T-helper 9 cell (primary cell): Measurements from ENCODE around the gene SRP9.

ENCODE experiments used
- DNase-seq: peaks from one replicate; pipeline ENCODE4 v3.0.0-alpha.2; 2020
- total RNA-seq, 2 donors: gene quantifications; one replicate each; lab custom pipeline; 2026; lab: John Stamatoyannopoulos, UW

Gene SRP9, protein sequence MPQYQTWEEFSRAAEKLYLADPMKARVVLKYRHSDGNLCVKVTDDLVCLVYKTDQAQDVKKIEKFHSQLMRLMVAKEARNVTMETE
- total RNA-seq = 40.3 to 125 reads per million in 2 donors

DNA sequence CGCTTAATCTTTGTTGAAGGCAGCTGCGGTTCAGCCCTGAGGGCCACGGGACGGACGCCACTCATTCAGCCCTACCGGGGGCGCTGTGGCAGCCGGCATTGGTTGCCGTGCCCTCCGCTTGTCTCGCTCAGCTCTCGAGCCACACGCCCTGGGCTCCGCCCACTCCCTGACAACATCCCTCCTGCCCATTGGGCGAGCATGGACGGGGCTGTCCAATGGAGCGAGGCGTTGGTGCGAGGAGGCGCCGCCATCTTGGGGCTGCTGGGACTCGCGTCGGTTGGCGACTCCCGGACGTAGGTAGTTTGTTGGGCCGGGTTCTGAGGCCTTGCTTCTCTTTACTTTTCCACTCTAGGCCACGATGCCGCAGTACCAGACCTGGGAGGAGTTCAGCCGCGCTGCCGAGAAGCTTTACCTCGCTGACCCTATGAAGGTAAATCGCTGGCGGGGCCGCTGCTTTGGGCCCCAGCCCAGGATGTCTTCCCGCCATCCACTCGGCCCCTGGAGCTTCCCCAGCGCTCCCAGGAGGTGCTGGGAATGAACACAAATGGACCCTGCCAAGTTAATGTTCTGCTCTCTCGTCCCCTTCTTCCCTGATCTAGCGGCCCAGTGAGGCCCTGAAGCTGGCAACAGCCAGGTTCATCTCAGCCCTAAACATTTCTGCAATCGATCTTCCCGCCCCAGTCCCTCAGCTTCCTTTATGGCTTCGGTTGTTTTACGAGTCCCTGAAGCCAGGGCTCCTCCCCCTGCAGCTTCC is at the start of gene SRP9:
Gene SRP9 (plus strand): TSS at position 244 of the 754 bp plus-strand sequence. CDS start 115 bp downstream, at position 359.
- DNase-seq = peak; percentile 97

DNA sequence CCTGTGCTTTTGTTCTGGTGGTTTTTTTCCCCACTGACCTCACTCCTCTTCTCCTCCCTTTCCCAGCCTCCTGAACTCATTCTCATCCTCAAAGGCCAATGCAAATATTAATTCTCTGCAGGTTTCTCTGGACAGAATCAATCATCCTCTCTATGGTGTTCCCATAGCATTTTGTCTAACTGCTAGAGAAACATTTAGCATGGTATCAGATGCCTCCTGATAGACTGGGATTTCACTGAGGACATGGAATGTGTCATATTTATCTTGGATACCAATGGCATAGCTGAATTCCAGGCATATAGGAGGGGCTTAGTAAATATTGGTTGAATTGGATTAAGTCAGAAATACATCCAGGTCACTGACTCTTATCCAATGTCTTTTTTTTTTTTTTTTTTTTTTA is 46.1 kb upstream of the SRP9 start:
- no peak for DNase-seq

DNA sequence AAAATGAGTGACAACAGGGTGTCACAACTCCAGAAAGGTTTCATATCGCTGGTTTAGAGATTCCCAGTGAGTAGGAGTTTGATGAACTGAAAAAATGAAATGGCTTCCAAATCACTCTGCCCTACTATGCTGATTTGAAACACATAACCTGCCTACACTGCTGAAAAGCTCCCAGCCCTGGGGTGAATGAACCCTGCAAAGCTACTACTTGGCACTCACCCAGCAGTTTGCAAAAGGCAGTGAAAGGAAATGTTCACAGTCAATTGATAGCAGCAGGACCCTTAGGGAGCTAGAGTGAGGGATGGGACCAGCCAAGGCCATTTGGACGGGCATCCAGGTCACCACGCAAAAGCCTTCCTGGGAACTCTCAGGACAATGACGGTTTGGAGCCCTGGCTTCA is 44.4 kb upstream of the SRP9 start:
- no peak for DNase-seq

DNA sequence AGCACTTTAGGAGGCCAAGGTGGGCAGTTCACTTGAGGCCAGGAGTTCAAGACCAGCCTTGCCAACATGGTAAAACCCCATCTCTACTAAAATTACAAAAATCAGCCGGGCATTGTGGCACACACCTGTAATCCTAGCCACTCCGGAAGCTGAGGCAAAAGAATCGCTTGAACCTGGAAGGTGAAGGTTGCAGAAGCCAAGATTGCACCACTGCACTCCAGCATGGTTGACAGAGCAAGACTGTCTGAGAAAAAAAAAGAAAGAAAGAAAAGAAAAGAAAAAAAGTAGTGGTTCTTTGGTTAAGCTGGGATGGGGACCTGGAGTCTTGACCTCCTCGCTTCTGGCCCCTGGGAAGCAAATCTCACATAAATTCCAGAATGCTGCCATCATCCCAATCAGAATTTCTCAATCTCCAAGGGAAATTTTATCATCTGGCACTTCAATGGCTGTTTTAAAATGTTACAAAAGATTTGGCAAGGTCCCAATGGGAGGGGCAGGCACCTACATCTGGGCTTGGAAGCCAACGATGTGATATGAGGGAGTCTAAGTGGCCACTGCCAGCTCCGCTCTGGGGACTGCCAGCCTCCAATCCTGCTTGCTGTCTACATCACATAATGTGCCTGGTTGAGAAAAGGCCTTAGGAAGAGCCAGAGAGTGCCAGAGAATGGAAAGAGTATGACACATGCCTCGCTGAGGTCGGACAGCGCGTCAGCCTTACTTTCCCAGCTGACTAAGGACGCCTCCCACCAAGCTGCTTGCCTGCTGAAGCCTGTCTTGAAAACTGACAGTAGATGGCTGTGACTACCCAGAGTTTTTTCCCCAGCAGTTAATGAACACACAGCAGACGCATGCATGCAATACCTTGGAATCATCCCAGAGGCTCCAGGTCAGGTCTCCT is 42.1 kb upstream of the SRP9 start:
- DNase-seq = no peak

DNA sequence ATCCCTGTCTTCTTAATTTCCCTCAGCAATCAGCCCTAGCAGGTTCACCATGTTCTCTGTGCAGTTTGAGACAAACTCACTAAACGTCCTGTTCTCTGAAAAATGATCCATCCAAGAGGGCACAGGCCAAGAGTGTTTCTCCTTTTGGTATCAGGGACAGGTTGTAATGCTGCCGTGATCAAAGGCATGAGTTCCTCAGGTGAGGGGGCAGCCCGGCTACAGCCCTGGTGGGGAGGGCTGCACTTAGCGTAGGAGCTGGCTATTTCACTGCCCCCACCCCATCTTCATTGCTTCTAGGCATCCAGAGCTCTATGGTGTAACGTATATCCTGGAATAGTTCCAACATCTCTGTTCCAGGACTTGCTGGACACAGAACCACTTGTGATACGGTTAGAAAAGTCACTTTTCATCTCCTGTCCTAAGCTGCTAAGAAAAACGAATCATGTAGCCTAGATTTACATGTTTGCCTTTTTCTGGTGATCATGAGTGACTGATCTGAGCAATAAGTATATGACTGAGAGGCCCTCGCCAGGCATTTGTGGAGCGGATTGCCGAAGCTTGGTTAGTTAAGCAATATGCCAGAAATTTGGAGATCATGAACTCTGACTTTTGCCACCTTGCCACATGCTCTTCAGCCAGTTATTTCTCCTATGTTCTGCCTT is 41.1 kb upstream of the SRP9 start:
- DNase-seq = no peak

DNA sequence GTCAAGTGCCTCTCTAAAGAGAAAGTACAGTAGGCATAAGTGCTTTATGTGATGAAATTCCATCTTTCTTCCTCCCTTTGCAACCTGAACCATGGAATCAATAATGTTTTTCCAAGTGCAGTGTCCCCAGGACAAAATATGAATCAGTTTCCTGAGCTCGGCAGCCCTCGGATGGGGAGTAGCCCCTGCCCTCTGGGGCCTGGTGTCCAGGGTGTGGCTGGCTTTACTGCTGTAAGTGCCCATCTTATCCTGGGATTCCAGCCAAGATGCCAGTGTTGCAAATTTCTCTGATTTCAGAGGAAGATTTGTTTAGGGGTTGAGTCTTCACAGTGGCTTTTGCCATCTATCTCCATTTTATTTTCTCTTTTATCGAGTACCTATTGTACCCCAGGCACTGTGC is 40.5 kb upstream of the SRP9 start:
- no peak for DNase-seq

DNA sequence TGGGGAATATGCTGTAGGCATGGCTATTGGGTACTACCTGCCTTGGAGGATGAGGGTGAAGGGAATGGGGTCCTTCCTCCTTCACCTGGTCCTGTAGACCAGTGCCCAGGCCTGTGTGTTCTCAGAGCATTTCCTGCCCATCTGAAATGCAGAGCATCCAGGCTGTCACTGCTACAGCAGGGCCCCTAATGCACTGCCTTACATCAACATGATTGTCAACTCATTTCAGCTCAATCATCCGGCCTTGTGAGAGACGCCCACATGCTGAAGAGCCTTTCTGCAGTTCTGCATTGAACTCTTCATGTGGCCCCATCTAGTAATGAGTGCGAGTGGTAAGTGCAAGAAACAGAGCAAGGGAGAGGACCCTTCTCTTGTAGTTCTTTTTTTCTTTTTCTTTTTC is 39.8 kb upstream of the SRP9 start:
- no peak for DNase-seq

DNA sequence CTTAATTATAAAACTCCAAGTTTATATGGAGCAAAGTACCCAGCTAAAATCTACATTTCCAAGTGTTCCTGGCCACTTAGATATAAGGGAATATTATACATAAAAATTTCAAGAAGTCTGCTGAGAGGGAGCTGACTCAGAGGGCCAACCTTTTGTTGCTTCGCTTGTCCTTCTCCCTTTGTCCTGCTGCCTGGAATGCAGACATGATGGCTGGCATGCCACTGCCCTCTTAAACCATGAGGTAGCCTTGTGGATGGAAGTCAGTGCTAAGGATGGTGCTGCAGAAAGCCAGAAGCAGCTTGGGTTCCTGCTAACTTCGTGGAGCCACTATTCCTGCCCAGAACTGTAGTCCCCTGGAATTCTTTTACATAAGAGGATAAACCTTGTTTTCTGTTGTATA is 38.9 kb upstream of the SRP9 start:
- no peak for DNase-seq

DNA sequence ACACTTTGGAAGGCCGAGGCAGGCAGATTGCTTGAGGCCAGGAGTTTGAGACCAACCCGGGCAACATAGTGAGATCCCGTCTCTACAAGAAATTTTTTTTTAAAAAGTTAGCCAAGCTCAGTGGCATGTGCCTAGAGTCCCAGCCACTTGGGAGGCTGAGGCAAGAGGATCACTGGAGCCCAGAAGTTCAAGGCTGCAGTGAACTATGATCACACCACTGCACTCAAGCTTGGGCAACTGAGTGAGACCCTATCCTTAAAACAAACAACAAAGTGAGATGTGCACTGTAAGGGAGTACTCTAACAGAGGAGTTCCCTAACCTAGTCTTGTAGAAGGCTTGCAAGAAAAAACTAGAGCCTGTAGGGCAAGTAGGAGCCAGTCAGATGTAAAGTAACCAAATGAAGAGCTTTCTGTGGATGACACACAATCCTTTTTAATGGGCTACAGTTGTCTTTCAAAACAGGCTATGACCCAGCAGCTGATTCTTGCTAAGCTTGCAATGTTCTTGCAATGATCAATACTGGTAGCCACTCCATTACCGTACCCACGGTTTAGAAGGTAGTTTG is 38.0 kb upstream of the SRP9 start:
- DNase-seq = no peak

DNA sequence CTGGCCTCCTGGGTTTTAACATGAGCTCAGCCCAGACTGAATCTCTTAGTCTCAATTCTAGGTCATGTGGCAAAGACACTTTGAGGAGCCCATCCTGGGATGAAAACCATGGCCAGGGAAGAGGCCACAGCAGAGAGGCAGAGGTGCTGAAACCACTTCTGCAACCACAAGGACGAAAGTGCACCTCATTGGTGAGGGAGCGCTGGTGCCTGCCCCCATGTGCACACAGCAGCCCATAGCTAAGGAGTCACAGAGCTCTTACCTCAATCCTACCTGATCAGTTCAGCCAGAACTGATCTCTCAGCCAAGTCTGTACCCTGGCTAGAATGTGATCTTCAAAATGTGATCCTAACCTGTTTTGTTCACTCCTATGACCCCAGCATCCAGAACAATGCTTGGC is 32.9 kb upstream of the SRP9 start:
- DNase-seq = no peak

DNA sequence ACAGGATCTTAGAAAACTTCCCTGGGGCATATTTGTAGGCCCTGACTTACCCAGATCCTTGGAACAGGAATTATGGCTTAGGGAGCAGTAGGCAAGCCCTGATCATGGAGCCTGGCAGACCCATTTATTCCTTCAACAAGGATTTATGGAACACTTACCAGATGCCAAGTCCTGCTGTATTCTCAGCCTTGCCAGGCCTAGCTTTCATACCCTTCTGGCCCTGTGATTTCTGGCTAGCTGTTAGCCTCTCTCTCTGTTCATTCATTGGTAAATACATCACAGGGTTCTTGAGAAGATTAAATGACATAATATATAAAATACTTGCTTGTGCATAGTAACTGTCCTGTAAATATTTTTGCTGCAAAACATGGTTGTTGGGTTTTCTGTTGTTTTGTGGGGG is 32.4 kb upstream of the SRP9 start:
- no peak for DNase-seq

DNA sequence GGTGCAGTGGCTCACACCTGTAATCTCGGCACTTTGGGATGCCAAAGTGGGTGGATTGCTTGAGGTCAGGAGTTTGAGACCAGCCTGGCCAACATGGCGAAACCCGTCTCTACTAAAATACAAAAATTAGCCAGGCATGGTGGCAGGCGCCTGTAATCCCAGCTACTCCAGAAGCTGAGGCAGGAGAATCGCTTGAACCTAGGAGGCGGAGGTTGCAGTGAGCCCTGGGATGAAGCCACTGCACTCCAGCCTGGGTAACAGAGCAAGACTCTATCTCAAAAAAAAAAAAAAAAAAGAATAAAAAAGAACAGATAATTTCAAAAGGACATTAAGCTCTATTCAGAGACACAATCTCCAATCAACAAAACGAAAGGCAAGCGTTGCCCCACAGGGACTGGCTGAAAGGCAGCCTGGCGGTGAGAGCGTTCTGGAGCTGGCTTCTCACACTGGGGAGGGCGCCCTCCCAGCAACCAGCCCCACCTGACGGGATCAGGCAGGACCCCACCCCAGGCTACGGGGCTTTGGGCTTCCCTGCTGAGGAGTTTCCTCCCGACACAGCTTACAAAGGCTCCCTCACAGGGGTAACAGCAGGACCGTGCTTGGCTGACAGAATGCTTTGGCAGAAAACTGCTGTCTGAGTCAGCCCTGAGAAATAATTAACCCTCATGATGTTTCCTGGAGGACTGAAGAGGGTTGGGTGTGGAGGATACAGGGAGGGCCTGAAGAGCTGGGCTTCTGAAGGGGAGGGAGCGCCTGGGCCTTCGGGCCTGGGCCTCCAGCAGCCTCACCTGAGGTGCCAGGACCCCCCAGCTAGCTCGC is 31.1 kb upstream of the SRP9 start:
- no peak for DNase-seq

DNA sequence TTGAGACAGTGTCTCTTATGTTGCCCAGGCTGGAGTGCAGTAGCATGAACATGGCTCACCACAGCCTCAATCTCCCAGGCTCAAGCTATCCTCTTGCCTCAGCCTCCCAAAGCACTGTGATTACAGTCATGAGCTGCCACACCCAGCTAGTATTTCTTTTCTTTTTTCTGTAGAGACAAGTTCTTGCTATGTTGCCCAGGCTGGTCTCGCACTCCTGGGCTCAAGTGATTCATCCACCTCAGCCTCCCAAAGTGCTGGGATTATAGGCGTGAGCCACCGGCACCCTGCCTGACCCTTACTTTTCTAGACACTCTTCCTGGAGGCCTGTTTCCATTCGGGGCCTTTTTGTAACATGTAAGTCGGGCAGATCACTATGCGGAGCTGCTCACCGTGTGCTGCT is 30.1 kb upstream of the SRP9 start:
- DNase-seq = no peak

DNA sequence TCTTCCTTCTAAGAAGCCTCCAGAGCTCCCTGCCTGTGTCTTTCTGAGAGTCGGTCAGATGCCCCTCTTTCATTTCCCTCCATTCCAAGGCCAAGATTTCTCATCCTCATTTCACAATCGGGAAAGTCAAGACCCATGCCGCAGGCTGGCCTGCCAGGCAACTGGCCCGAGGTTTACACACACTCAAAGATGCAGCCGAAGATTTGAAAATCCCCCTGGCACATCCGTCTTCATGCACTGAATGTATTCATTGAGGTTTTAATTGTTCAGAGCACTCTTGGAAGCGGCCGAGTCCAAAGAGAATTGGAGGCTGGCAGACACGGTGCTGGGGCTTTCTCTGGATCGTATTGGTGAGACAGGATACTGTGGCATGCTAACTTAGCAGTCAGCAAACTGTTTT is 29.1 kb upstream of the SRP9 start:
- no peak for DNase-seq

DNA sequence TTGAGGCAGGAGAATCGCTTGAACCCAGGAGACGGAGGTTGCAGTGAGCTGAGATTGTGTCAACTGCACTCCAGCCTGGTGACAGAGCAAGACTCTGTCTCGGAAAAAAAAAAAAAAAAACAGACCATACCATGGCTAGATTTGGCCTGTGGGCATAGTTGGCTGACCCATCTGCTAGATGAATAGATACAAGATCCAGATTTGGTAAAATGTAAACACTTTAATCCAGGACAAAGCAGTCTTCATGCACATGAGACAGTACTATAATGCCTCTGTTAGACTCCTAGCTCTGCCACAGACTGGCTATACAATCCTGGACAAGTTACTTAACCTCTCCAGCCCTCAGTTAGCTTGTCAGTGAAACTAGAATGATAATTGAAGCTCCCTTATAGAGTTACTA is 27.9 kb upstream of the SRP9 start:
- DNase-seq = no peak

DNA sequence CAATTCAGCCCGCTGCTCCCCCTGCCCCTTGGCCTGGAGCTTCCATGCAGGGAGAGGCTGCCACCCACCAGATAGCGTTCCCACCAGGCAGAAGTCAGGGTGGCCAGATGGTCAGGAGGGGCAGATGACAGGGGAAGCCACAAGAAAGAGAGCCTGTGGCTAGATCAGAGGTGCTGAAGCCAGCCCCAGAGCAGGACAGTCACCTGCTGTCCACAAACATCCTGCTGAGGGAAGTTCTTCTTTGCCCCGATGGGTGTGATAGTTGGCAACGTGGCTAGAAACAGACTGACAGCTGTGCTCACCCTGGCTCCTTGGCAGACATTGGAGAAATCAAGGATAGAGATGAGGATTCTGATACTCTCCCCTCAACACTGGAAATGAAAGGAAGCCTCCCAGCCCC is 27.2 kb upstream of the SRP9 start:
- DNase-seq = no peak

DNA sequence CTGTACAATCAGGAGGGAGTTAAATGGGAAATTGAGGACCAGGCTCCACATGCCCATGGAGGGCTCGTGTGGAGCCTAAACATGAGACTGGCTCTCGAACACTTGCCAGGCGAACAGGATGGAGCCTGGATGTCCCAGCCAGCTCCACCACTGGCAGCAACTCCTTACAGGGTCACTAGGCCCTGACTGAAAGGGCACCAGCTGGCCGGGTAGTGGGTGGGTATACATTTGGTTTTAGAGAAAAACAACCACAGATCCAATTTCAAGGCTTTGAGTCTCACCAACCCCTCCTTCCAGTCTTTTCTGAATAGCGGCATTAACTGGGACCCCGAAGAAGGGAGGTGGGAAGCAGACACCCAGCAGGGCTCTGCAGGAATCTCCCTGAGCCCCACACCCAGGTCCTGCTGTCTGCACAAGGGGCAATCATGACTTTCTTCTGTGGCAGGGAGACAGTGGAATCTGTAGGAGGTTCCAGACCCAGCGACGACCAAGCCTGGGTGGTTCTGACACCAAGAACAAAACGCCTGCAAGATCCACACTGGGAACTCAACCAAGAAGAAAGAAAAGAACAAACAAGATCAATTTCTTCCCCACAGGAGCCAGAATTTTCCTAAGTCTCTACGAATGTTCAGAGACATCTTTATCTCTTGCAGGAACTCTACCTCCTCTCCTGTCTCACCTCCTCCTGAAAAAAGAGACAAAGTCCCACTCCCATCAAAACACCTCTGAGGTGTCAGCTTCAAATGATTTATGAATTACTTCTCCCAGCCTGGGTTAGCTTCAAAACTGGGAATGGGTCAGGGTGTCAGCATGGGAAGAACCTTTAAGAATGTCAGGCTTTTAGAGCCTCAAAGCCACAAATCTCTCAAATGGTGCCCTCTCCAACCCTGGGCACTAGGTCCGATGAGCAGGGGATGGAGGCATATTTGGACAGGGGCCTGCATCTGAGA is 26.5 kb upstream of the SRP9 start:
- no peak for DNase-seq

DNA sequence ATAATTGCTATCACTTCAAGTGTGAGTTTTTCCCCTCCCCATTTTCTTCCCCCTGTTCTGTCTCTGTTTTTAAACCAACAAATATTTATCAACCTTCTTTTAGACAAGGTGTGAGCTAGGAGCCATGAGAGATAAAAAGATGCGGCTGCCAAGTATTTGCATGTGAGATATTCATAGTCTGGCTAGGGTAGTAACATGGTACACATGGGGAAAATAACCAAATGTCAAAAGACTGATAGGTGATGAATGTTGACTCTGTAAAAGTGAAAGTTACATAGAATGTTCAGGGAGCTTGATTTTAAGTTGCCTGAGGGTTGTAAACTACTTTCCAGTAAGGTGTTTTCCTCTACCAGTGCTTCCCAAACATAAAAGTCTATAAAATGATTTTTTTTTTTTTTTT is 25.4 kb upstream of the SRP9 start:
- DNase-seq = no peak

DNA sequence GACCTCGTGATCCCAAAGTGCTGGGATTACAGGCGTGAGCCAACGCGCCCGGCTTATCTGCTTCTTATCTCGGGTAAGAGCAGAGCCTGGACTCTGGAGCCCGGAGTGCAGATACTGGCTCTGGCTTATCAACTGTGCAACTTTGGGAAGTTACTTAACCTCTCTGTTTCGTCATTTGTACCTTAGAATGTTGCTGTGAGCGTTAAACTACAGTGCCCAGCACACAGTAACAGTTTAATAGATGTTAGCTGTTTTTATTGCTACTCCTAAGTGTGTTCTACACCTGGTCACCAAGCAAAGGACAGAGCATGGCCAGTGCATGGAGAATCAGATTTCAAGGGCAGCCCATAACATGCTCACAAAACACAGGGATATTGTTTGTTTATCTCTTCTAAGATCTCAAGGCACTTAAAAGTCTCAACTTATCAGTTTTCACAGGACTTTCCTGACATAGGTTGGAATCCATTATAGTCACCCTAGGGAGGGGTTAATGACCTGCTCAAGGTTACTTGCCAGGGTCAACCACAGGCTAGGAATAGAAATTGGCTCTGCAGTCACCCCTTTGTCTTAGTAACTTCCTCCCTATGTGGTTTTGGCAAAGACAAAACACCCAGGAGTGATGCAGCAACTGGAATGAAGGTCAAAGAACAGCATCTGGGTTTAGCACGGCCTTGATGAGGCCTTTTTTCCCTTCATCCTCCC is 22.5 kb upstream of the SRP9 start:
- no peak for DNase-seq

DNA sequence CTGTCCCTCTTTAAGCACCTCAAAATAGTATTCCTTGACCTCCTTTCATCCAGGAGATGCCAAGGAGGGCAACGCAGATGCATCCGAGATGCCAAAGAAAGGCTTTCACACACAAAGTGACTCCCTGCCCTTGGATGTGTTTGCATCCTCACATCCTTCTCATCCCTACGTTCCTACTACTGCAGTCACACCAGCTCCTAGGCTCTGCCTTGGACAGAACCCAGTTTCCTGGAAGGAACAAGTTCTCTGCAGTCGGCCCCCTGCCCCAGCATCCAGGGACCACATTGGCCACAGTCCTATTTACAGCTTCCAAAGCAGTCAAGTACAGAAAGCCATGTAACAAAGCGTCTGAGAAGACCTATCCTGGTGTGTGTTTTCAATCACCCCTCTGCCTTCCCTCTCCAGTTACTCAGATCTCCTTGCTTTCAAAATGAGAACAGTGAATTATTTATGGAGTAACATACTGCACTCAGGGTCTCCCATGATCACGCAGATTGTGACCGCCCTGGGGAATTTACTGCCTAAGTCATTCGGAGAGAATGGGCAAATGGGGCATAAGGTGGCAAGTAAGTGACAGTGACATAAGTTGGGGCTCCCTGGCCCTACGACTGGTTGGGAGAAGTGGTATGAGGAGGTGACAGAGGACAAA is 21.8 kb upstream of the SRP9 start:
- no peak for DNase-seq
